ENCODE measurements around the gene FARS2. TPM values are rescaled to one million over a fixed set of nuclear protein-coding genes. Genes with fewer than 3 reads are reported as not detected.

FARS2 gene
- total RNA-seq, 1 experiment from 2014 or later, result 15.0 TPM

DNA sequence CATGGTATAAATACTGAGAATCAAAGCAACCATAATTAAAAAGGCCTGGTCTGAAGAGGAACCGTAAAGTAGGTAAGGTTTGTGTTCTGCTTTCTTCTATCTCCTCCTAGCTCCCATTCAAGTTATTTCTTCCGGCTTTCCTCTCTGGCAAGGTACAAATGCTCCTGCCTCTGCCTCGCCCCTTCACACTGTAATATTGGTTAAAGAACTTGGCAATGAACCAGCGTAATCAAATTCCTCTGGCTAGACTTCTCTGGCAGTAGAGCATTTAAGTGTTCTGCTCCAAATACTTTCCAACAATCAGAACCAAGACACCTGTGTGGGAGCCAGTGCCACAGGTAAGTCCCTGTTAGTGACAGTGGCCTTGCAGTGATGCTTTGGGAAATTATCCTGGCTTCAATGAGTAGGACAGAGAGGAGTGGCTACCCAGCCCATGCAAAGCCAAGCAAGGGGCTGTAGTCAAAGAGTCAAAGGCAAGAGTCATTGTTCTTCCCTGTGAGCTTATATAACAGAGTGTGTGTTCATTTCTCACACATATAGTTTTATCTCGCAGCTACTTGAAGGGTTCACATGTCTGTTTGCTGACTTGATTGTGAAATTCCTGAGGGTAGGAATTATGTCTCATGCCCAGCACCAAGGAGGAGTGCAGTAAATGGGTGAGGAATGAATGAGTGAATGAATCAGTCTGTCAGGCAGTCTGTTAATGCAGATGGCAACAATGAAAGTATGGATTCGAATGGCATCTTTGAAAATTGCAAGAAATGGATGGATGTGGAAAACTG is 416.1 kb downstream of the FARS2 start:
- ChIA-PET CTCF (no interaction called here), POLR2A (no interaction called here)
- no peaks in the 10 kb centered on the region for H3K27me3 Mint-ChIP-seq (ENCODE audit: low read depth)
- peaks cover under 1% of the 10 kb centered on the region for H3K9me3 Mint-ChIP-seq
- DNase-seq (ENCODE audit: low spot score), result no peak
- H3K27ac Mint-ChIP-seq, result no peak overlapping the region
- ATAC-seq, result no peak
- H3K4me3 Mint-ChIP-seq, result no peak overlapping the region
- peaks cover 44% of the 10 kb centered on the region for H3K4me1 Mint-ChIP-seq
- H3K36me3 Mint-ChIP-seq, result no peaks in the 10 kb centered on the region
- TF ChIP-seq KAT7 (CRISPR knock-in tag; IDR thresholded peaks at IDR 0.05; ENCODE audit: borderline replicate concordance) (no peak), EMX1 (CRISPR knock-in tag; IDR thresholded peaks at IDR 0.05) (no peak), NR2C2 (CRISPR knock-in tag; IDR thresholded peaks at IDR 0.05) (no peak), SOX15 (CRISPR knock-in tag; IDR thresholded peaks at IDR 0.05) (no peak), SP1 (CRISPR knock-in tag; conservative IDR thresholded peaks at IDR 0.05) (no peak), JUN (CRISPR knock-in tag; IDR thresholded peaks at IDR 0.05) (no peak), NFYB (CRISPR knock-in tag; conservative IDR thresholded peaks at IDR 0.05; ENCODE audit: low read depth) (no peak)
- TF ChIP-seq, protein P1, sequence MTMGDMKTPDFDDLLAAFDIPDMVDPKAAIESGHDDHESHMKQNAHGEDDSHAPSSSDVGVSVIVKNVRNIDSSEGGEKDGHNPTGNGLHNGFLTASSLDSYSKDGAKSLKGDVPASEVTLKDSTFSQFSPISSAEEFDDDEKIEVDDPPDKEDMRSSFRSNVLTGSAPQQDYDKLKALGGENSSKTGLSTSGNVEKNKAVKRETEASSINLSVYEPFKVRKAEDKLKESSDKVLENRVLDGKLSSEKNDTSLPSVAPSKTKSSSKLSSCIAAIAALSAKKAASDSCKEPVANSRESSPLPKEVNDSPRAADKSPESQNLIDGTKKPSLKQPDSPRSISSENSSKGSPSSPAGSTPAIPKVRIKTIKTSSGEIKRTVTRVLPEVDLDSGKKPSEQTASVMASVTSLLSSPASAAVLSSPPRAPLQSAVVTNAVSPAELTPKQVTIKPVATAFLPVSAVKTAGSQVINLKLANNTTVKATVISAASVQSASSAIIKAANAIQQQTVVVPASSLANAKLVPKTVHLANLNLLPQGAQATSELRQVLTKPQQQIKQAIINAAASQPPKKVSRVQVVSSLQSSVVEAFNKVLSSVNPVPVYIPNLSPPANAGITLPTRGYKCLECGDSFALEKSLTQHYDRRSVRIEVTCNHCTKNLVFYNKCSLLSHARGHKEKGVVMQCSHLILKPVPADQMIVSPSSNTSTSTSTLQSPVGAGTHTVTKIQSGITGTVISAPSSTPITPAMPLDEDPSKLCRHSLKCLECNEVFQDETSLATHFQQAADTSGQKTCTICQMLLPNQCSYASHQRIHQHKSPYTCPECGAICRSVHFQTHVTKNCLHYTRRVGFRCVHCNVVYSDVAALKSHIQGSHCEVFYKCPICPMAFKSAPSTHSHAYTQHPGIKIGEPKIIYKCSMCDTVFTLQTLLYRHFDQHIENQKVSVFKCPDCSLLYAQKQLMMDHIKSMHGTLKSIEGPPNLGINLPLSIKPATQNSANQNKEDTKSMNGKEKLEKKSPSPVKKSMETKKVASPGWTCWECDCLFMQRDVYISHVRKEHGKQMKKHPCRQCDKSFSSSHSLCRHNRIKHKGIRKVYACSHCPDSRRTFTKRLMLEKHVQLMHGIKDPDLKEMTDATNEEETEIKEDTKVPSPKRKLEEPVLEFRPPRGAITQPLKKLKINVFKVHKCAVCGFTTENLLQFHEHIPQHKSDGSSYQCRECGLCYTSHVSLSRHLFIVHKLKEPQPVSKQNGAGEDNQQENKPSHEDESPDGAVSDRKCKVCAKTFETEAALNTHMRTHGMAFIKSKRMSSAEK (CRISPR knock-in tag; IDR thresholded peaks at IDR 0.05; ENCODE audit: borderline replicate concordance), result no peak
- TF ChIP-seq, protein P2, sequence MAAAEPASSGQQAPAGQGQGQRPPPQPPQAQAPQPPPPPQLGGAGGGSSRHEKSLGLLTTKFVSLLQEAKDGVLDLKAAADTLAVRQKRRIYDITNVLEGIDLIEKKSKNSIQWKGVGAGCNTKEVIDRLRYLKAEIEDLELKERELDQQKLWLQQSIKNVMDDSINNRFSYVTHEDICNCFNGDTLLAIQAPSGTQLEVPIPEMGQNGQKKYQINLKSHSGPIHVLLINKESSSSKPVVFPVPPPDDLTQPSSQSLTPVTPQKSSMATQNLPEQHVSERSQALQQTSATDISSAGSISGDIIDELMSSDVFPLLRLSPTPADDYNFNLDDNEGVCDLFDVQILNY (CRISPR knock-in tag; IDR thresholded peaks at IDR 0.05), result no peak
- TF ChIP-seq, protein P3, sequence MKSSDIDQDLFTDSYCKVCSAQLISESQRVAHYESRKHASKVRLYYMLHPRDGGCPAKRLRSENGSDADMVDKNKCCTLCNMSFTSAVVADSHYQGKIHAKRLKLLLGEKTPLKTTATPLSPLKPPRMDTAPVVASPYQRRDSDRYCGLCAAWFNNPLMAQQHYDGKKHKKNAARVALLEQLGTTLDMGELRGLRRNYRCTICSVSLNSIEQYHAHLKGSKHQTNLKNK (CRISPR knock-in tag; IDR thresholded peaks at IDR 0.05), result no peak
- TF ChIP-seq, protein P4, sequence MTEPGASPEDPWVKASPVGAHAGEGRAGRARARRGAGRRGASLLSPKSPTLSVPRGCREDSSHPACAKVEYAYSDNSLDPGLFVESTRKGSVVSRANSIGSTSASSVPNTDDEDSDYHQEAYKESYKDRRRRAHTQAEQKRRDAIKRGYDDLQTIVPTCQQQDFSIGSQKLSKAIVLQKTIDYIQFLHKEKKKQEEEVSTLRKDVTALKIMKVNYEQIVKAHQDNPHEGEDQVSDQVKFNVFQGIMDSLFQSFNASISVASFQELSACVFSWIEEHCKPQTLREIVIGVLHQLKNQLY (CRISPR knock-in tag; IDR thresholded peaks at IDR 0.05), result no peak
- TF ChIP-seq, protein P5, sequence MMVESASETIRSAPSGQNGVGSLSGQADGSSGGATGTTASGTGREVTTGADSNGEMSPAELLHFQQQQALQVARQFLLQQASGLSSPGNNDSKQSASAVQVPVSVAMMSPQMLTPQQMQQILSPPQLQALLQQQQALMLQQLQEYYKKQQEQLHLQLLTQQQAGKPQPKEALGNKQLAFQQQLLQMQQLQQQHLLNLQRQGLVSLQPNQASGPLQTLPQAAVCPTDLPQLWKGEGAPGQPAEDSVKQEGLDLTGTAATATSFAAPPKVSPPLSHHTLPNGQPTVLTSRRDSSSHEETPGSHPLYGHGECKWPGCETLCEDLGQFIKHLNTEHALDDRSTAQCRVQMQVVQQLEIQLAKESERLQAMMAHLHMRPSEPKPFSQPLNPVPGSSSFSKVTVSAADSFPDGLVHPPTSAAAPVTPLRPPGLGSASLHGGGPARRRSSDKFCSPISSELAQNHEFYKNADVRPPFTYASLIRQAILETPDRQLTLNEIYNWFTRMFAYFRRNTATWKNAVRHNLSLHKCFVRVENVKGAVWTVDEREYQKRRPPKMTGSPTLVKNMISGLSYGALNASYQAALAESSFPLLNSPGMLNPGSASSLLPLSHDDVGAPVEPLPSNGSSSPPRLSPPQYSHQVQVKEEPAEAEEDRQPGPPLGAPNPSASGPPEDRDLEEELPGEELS (CRISPR knock-in tag; IDR thresholded peaks at IDR 0.05), result no peak
- TF ChIP-seq, protein P6, sequence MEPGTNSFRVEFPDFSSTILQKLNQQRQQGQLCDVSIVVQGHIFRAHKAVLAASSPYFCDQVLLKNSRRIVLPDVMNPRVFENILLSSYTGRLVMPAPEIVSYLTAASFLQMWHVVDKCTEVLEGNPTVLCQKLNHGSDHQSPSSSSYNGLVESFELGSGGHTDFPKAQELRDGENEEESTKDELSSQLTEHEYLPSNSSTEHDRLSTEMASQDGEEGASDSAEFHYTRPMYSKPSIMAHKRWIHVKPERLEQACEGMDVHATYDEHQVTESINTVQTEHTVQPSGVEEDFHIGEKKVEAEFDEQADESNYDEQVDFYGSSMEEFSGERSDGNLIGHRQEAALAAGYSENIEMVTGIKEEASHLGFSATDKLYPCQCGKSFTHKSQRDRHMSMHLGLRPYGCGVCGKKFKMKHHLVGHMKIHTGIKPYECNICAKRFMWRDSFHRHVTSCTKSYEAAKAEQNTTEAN (CRISPR knock-in tag; IDR thresholded peaks at IDR 0.05), result no peak
- TF ChIP-seq, protein P7, sequence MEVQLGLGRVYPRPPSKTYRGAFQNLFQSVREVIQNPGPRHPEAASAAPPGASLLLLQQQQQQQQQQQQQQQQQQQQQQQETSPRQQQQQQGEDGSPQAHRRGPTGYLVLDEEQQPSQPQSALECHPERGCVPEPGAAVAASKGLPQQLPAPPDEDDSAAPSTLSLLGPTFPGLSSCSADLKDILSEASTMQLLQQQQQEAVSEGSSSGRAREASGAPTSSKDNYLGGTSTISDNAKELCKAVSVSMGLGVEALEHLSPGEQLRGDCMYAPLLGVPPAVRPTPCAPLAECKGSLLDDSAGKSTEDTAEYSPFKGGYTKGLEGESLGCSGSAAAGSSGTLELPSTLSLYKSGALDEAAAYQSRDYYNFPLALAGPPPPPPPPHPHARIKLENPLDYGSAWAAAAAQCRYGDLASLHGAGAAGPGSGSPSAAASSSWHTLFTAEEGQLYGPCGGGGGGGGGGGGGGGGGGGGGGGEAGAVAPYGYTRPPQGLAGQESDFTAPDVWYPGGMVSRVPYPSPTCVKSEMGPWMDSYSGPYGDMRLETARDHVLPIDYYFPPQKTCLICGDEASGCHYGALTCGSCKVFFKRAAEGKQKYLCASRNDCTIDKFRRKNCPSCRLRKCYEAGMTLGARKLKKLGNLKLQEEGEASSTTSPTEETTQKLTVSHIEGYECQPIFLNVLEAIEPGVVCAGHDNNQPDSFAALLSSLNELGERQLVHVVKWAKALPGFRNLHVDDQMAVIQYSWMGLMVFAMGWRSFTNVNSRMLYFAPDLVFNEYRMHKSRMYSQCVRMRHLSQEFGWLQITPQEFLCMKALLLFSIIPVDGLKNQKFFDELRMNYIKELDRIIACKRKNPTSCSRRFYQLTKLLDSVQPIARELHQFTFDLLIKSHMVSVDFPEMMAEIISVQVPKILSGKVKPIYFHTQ (CRISPR knock-in tag; IDR thresholded peaks at IDR 0.05), result no peak
- TF ChIP-seq, protein P8, sequence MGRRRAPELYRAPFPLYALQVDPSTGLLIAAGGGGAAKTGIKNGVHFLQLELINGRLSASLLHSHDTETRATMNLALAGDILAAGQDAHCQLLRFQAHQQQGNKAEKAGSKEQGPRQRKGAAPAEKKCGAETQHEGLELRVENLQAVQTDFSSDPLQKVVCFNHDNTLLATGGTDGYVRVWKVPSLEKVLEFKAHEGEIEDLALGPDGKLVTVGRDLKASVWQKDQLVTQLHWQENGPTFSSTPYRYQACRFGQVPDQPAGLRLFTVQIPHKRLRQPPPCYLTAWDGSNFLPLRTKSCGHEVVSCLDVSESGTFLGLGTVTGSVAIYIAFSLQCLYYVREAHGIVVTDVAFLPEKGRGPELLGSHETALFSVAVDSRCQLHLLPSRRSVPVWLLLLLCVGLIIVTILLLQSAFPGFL (CRISPR knock-in tag; IDR thresholded peaks at IDR 0.05; ENCODE audit: borderline replicate concordance), result no peak
- TF ChIP-seq, protein P9, sequence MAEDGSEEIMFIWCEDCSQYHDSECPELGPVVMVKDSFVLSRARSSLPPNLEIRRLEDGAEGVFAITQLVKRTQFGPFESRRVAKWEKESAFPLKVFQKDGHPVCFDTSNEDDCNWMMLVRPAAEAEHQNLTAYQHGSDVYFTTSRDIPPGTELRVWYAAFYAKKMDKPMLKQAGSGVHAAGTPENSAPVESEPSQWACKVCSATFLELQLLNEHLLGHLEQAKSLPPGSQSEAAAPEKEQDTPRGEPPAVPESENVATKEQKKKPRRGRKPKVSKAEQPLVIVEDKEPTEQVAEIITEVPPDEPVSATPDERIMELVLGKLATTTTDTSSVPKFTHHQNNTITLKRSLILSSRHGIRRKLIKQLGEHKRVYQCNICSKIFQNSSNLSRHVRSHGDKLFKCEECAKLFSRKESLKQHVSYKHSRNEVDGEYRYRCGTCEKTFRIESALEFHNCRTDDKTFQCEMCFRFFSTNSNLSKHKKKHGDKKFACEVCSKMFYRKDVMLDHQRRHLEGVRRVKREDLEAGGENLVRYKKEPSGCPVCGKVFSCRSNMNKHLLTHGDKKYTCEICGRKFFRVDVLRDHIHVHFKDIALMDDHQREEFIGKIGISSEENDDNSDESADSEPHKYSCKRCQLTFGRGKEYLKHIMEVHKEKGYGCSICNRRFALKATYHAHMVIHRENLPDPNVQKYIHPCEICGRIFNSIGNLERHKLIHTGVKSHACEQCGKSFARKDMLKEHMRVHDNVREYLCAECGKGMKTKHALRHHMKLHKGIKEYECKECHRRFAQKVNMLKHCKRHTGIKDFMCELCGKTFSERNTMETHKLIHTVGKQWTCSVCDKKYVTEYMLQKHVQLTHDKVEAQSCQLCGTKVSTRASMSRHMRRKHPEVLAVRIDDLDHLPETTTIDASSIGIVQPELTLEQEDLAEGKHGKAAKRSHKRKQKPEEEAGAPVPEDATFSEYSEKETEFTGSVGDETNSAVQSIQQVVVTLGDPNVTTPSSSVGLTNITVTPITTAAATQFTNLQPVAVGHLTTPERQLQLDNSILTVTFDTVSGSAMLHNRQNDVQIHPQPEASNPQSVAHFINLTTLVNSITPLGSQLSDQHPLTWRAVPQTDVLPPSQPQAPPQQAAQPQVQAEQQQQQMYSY (CRISPR knock-in tag; IDR thresholded peaks at IDR 0.05), result no peak
- TF ChIP-seq, protein P10, sequence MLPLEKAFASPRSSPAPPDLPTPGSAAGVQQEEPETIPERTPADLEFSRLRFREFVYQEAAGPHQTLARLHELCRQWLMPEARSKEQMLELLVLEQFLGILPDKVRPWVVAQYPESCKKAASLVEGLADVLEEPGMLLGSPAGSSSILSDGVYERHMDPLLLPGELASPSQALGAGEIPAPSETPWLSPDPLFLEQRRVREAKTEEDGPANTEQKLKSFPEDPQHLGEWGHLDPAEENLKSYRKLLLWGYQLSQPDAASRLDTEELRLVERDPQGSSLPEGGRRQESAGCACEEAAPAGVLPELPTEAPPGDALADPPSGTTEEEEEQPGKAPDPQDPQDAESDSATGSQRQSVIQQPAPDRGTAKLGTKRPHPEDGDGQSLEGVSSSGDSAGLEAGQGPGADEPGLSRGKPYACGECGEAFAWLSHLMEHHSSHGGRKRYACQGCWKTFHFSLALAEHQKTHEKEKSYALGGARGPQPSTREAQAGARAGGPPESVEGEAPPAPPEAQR (CRISPR knock-in tag; IDR thresholded peaks at IDR 0.05), result no peak

Measured in WTC11 (cell line).